Ramos (cell line): ENCODE measurements around the gene CACNA1G.

Source experiments
- in situ Hi-C: fragments of 300-500 bp; cut with MboI; formaldehyde crosslinking; loops from one replicate; pipeline ENCODE4 v1.14.3; 2022; ENCODE audit warnings: low sequenced_read_pairs; ENCODE audit not compliant: unreplicated experiment

Gene CACNA1G

GRCh38 chr17:50560185-50560824, at the start of gene CACNA1G:
TSS of gene CACNA1G (plus strand) at chr17:50560715. CDS start at chr17:50561460, 745 bp downstream.
- in situ Hi-C loops, result no loop called here

- in situ Hi-C loops, result no loop called here
These were observed 49.5 kb upstream of the CACNA1G start for GRCh38 chr17:50511058-50511457.

GRCh38 chr17:50513495-50513894, 47.0 kb upstream of the CACNA1G start:
- in situ Hi-C loops, result no loop called here

- in situ Hi-C loops, result no loop called here
These were observed 46.1 kb upstream of the CACNA1G start for GRCh38 chr17:50514388-50514787.

GRCh38 chr17:50514936-50515702, 45.4 kb upstream of the CACNA1G start:
- in situ Hi-C loops, result no loop called here

GRCh38 chr17:50517011-50517410, 43.5 kb upstream of the CACNA1G start:
- in situ Hi-C loops, result no loop called here

GRCh38 chr17:50517504-50518383, 42.8 kb upstream of the CACNA1G start:
- in situ Hi-C loops, result no loop called here

GRCh38 chr17:50518384-50519023, 42.0 kb upstream of the CACNA1G start:
- in situ Hi-C loops, result no loop called here

- in situ Hi-C loops, result no loop called here
These were observed 41.2 kb upstream of the CACNA1G start for GRCh38 chr17:50519141-50519834.

- in situ Hi-C loops, result no loop called here
These were observed 40.0 kb upstream of the CACNA1G start for GRCh38 chr17:50520483-50520882.

GRCh38 chr17:50521514-50521913, 39.0 kb upstream of the CACNA1G start:
- in situ Hi-C loops, result no loop called here

GRCh38 chr17:50522766-50523165, 37.7 kb upstream of the CACNA1G start:
- in situ Hi-C loops, result no loop called here

- in situ Hi-C loops, result no loop called here
These were observed 37.3 kb upstream of the CACNA1G start for GRCh38 chr17:50523208-50523607.

- in situ Hi-C loops, result no loop called here
These were observed 35.7 kb upstream of the CACNA1G start for GRCh38 chr17:50524838-50525237.

- in situ Hi-C loops, result no loop called here
These were observed 33.3 kb upstream of the CACNA1G start for GRCh38 chr17:50527155-50527762.

- in situ Hi-C loops, result no loop called here
These were observed 32.5 kb upstream of the CACNA1G start for GRCh38 chr17:50527949-50528474.

GRCh38 chr17:50529849-50530248, 30.7 kb upstream of the CACNA1G start:
- in situ Hi-C loops, result no loop called here

- in situ Hi-C loops, result no loop called here
These were observed 29.0 kb upstream of the CACNA1G start for GRCh38 chr17:50531428-50532025.
